Measurements from ENCODE around the gene BAZ1A. TPM values are rescaled to one million over a fixed set of nuclear protein-coding genes. Genes with fewer than 3 reads are reported as not detected.

The BAZ1A gene
- total and polyA plus RNA-seq, 12 donors = 3.8 to 14.5 (median 5.2) TPM

GRCh38 chr14:34776611-34777010, 98.5 kb downstream of the BAZ1A start:
- Histone ChIP-seq H3K4me3 (no peak overlapping the region), H3K27ac (no peak overlapping the region), H3K9me3 (no peaks in the 10 kb centered on the region), H3K27me3 (no peaks in the 10 kb centered on the region), H3K4me1 (peaks cover 0 to 11% (median 0%) of the 10 kb centered on the region in 9 donors), H3K36me3 (peaks cover 0 to 98% (median 19%) of the 10 kb centered on the region in 9 donors)
- no peak for TF ChIP-seq CTCF (IDR thresholded peaks at IDR 0.05)
- ATAC-seq (no peak), DNase-seq (no peak)
- WGBS, 2 donors = 97 to 99% methylated on average over 1 of the region's 1 CpG
- intact Hi-C loops (cut with DNase I) = no loop called here

DNA sequence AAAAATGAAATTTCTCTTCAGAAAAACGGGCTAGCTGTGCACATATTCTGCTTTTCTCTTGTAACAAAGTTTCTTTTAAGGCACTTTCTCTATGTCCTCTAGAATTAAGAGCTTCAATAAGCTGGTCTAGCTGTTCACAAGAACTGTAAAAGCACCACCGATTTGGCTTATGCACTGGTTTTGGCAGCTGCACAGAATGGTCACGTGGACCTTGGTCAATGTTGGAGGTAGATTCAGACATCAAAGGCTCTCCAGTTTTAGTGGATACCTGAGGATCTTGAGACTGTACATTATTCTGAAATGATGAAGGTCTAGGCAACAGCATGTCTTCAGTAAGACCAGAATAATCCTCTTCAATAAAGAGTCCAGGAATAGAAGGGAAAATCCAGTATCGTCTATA, 99.2 kb downstream of the BAZ1A start:
- TF ChIP-seq CTCF (IDR thresholded peaks at IDR 0.05) = no peak
- DNase-seq (no peak), ATAC-seq (no peak)
- H3K27ac ChIP-seq = no peak overlapping the region
- intact Hi-C loops (cut with DNase I) = no loop called here
- no peaks in the 10 kb centered on the region for H3K9me3 ChIP-seq
- H3K4me3 ChIP-seq = no peak overlapping the region
- 94 to 97% methylated on average over 4 of the region's 4 CpGs for WGBS, 2 donors
- H3K27me3 ChIP-seq = no peaks in the 10 kb centered on the region
- peaks cover 0 to 4% (median 0%) of the 10 kb centered on the region in 9 donors for H3K4me1 ChIP-seq
- peaks cover 0 to 98% (median 21%) of the 10 kb centered on the region in 9 donors for H3K36me3 ChIP-seq

DNA sequence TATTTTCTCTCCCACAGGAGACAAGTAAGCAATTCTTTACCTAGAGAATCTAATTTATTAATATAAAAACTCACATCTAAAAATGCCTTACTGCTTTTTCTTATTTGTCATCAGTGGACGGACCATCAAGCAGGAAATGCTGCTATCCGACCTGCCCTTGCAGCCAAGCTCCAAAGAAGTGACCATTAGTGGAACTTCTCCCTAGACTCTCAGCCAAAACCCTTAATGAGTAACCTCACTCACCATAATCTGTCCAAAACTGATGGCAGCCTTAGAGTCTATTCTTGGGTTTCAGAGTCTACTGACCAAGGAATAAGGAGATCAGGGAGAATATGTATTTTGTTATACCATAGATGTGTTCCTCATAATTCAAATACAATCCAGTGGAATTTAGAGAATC, 99.8 kb downstream of the BAZ1A start:
- Histone ChIP-seq H3K27ac (no peak overlapping the region), H3K9me3 (no peaks in the 10 kb centered on the region), H3K27me3 (no peaks in the 10 kb centered on the region), H3K4me1 (no peaks in the 10 kb centered on the region), H3K4me3 (no peak overlapping the region), H3K36me3 (peaks cover 0 to 98% (median 24%) of the 10 kb centered on the region in 9 donors)
- no peak for TF ChIP-seq CTCF (IDR thresholded peaks at IDR 0.05)
- DNase-seq (no peak), ATAC-seq (no peak)
- intact Hi-C loops (cut with DNase I) = no loop called here
- WGBS, 2 donors = 92 to 94% methylated on average over 2 of the region's 2 CpGs

- DNase-seq (no peak), ATAC-seq (no peak)
- Histone ChIP-seq H3K4me3 (no peak overlapping the region), H3K4me1 (no peaks in the 10 kb centered on the region), H3K27ac (no peak overlapping the region), H3K27me3 (no peaks in the 10 kb centered on the region), H3K9me3 (no peaks in the 10 kb centered on the region), H3K36me3 (peaks cover 0 to 96% (median 19%) of the 10 kb centered on the region in 9 donors)
- TF ChIP-seq CTCF (IDR thresholded peaks at IDR 0.05) = no peak
- WGBS, 2 donors = 94 to 100% methylated on average over 1 of the region's 1 CpG
- intact Hi-C loops (cut with DNase I) = no loop called here
These were observed 104.3 kb downstream of the BAZ1A start for GRCh38 chr14:34770901-34771300.
